ENCODE results near the gene RPL9. TPM values are rescaled to one million over a fixed set of nuclear protein-coding genes. Genes with fewer than 3 reads are reported as not detected.

The RPL9 gene
- total and polyA plus RNA-seq, 2 of the 13 experiments (the other 11 are each of a cell fraction or from before 2014, with no cell fraction given), result 993 to 2,148 TPM

- peak in 1 of 2 experiments; percentile 76; a peak in 2 of 4 replicates for TF ChIP-seq ATF4 (CRISPR knock-in tag; IDR thresholded peaks at IDR 0.05)
- no peak for TF ChIP-seq RBAK (CRISPR knock-in tag; IDR thresholded peaks at IDR 0.05)
- TF ChIP-seq ZNF496 (CRISPR knock-in tag; IDR thresholded peaks at IDR 0.05; ENCODE audit: insufficient replicate concordance), result no peak
- TF ChIP-seq FOXJ3 (CRISPR knock-in tag; IDR thresholded peaks at IDR 0.05; ENCODE audit: borderline replicate concordance), result peak; percentile 43; the same call in 1 of the 2 replicates
- peak; percentile 27; the same call in 1 of the 2 replicates for TF ChIP-seq TIGD3 (CRISPR knock-in tag; IDR thresholded peaks at IDR 0.05; ENCODE audit: borderline replicate concordance)
- no peak for TF ChIP-seq CHCHD3 (CRISPR knock-in tag; IDR thresholded peaks at IDR 0.05)
- 0 out of 2 replicates have a peak, but pooled peaks have one; percentile 11 for TF ChIP-seq NR2F6 (IDR thresholded peaks at IDR 0.05)
- TF ChIP-seq NR2F6 (CRISPR knock-in tag; IDR thresholded peaks at IDR 0.05), result peak; percentile 32; the same call in 1 of the 2 replicates
- 0 out of 2 replicates have a peak, but pooled peaks have one; percentile 49 for TF ChIP-seq MED13 (CRISPR knock-in tag; IDR thresholded peaks at IDR 0.05)
- TF ChIP-seq AKAP8 (CRISPR knock-in tag; IDR thresholded peaks at IDR 0.05), result no peak
- 0 out of 2 replicates have a peak, but pooled peaks have one; percentile 21 for TF ChIP-seq ZBTB14 (CRISPR knock-in tag; IDR thresholded peaks at IDR 0.05)
- TF ChIP-seq ZNF234 (CRISPR knock-in tag; conservative IDR thresholded peaks at IDR 0.05), result no peak
- TF ChIP-seq ZSCAN21 (CRISPR knock-in tag; IDR thresholded peaks at IDR 0.05; ENCODE audit: borderline replicate concordance), result peak; percentile 92
- TF ChIP-seq ZFY (CRISPR knock-in tag; IDR thresholded peaks at IDR 0.05), result peak; percentile 96
- TF ChIP-seq SRY (CRISPR knock-in tag; IDR thresholded peaks at IDR 0.05), result no peak
- peak; percentile 58; the same call in 1 of the 2 replicates for TF ChIP-seq POGK (CRISPR knock-in tag; conservative IDR thresholded peaks at IDR 0.05)
- TF ChIP-seq SIN3B (IDR thresholded peaks at IDR 0.05; ENCODE audit: low read length), result peak; percentile 89; the same call in 1 of the 2 replicates
- TF ChIP-seq NFE2 (CRISPR knock-in tag; IDR thresholded peaks at IDR 0.05), result no peak
- TF ChIP-seq ZNF256 (CRISPR knock-in tag; conservative IDR thresholded peaks at IDR 0.05), result peak; percentile 76; the same call in 1 of the 2 replicates
- 0 out of 2 replicates have a peak, but pooled peaks have one; percentile 51 for TF ChIP-seq KAT7 (CRISPR knock-in tag; IDR thresholded peaks at IDR 0.05; ENCODE audit: borderline replicate concordance)
- no peak for TF ChIP-seq ATM (IDR thresholded peaks at IDR 0.05; ENCODE audit: borderline replicate concordance)
- no peak for TF ChIP-seq ZNF460 (CRISPR knock-in tag; IDR thresholded peaks at IDR 0.05; ENCODE audit: borderline replicate concordance)
- no peak for TF ChIP-seq ATAD3A (CRISPR knock-in tag; IDR thresholded peaks at IDR 0.05)
- TF ChIP-seq ATF1 (CRISPR knock-in tag; IDR thresholded peaks at IDR 0.05), result peak; percentile 100
Measured at GRCh38 chr4:39458505-39459300, at the start of gene RPL9, which contains the start of gene LIAS (continued).

Measured in HepG2 (cell line).